UCSD-AML1 (cell line): ENCODE results near the gene HAGH.

ENCODE experiments used
- DNase-seq: peaks from one replicate; lab custom pipeline; 2025; ENCODE audit not compliant: unreplicated experiment; lab: John Stamatoyannopoulos, UW

The HAGH gene

GRCh38 chr16:1775846-1776671, 50.6 kb downstream of the HAGH start:
- no peak for DNase-seq

DNA sequence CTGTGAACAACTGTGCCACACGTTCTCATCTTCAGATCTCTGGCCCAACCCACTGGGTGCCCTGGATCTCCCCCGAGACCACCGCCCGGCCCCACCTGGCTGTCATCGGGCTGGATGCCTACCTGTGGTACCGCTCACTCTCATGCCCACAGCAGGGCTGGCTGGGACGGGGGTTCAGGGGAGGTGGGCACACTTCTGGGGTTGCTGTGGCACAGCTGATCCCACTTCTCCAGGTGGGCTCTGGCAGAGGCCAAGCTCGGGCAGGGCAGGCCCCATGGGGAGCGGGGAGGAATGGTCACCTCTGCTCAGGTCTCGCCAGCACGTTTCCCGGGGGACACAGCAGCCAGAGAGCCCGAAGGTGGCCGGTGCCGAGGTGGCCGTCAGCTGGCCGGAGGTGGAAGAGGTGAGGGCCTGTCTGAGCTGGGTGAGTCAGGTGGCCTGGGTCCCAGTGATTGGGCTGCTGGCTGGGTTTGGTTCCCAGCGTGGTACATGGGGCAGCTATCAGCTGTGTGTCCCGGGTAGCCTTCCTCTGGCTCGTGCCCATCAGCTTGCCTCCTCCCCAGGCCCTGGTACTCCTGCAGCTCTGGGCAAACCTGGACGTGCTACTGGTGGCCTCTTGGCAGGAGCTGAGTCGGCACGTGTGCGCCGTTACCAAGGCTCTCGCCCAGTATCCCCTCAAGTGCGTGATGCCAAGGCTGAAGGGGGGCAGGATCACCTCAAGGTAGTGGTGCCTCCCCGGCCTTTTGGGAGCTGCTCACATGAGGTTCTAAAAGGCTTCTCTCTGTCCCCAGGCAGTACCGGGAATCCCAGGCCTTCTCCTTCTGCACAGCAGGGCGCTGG, 51.4 kb downstream of the HAGH start:
- no peak for DNase-seq

GRCh38 chr16:1774448-1774780, 52.2 kb downstream of the HAGH start:
- DNase-seq, result no peak

- peak; percentile 68 for DNase-seq
These were observed 52.8 kb downstream of the HAGH start for GRCh38 chr16:1773703-1774447.

- DNase-seq, result peak; percentile 85
These were observed 53.5 kb downstream of the HAGH start, which contains the start of gene MRPS34 for GRCh38 chr16:1772908-1773702. Gene MRPS34 (minus strand): TSS chr16:1773134. CDS start chr16:1773119, 15 bp downstream.

DNA sequence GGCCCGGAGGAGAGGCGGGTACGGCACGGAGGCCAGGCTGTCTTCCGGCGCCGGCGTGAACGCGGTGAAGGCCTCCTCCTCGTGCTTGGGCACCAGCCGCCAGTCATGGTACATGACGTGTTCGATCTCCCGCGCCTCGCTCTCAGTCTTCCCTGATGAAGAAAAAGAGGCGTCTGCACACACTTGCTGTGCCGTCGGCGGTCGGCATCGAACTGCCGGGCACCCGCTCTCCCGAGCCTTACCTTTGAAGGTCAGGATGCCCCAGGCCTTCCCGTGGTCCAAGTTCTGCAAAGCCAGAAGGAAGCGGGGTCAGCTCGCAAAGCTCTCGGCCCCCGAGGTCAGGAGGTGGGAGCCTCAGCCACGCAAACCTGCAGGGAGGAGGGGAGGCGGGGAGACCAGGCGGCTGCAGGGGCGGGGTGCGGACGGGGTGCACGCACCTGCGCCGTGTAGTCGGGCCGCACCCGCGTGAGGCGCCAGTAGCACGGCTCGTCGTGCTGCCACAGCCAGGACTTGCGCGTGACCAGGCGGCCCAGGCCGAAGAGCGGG, 54.2 kb downstream of the HAGH start, which contains the start of gene EME2:
EME2 (plus strand) TSS at position 449 of the 546 bp plus-strand sequence. CDS start 418 bp downstream, outside the sequence.
- peak; percentile 41 for DNase-seq

DNA sequence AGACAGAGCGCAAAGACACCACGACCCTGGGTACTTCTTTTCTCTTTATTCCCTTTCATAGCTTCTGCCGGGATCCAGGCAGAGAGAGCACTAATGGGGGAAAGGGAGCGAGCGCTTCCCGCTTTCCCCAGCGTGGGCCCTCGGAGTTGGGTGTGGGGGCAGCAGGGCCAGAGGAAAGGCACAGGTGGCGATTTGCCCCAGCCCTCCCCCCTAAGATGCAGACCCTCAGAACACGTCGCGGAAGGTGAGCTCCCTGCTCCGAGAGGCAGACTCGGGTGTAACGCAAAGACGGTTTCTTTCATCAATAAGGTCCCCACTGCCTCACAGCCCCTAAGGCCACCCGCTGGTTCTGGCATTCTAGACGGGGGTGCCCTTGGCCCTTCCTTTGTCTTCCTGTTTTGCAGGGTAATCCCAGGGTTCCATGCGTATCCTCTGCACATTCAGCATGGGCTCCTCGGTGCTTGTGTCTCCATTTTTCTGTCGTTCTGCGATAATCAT, 54.7 kb downstream of the HAGH start:
- no peak for DNase-seq

GRCh38 chr16:1771188-1771863, 55.3 kb downstream of the HAGH start, which contains the start of gene NME3:
Gene NME3 (minus strand): TSS chr16:1771543. CDS start chr16:1771534, 9 bp downstream.
- DNase-seq, result peak; percentile 37

- DNase-seq, result no peak
These were observed 56.1 kb downstream of the HAGH start for GRCh38 chr16:1770328-1771187.

- no peak for DNase-seq
These were observed 57.0 kb downstream of the HAGH start for GRCh38 chr16:1769402-1770300.

- DNase-seq, result no peak
These were observed 57.7 kb downstream of the HAGH start for GRCh38 chr16:1768767-1769401.

DNA sequence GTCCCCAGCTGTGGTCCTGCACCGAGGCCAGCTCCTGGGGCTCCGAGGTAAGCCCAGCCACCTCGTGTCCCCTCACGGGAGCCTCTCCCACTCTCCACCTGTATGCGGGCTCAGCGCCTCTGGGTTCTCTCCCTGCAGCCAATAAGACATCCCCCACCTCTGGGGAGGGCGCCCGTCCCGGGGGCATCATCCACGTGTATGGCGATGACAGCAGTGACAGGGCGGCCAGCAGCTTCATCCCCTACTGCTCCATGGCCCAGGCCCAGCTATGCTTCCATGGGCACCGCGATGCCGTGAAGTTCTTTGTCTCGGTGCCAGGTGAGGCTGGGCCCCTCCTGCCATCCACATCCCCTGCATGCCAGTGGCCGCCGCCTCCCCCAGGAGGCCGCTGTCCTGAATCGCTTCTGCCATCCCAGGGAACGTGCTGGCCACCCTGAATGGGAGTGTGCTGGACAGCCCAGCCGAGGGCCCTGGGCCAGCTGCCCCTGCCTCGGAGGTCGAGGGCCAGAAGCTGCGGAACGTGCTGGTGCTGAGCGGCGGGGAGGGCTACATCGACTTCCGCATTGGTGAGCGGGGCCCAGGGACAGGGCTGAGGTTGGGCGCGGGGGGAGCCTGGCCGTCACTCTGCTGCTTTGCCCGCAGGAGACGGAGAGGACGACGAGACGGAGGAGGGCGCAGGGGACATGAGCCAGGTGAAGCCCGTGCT, 58.4 kb downstream of the HAGH start:
- no peak for DNase-seq

- no peak for DNase-seq
These were observed 59.3 kb downstream of the HAGH start for GRCh38 chr16:1767116-1767994.

DNA sequence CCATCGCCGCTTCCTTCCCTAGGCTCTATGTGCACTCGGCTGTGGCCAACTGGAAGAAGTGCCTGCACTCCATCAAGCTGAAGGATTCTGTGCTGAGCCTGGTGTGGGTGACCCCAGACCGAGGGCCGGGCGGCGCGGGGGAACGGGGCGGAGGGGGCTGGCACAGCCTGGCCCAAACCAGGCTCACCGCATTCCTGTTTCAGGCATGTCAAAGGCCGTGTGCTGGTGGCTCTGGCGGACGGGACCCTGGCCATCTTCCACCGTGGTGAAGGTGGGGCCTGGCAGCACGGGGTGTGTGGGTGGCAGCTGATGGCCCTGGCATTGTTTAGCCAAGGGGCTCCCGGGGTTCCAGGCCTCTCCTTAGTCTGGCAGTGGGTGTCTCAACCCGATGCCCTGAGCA, 59.9 kb downstream of the HAGH start:
- DNase-seq, result no peak

DNA sequence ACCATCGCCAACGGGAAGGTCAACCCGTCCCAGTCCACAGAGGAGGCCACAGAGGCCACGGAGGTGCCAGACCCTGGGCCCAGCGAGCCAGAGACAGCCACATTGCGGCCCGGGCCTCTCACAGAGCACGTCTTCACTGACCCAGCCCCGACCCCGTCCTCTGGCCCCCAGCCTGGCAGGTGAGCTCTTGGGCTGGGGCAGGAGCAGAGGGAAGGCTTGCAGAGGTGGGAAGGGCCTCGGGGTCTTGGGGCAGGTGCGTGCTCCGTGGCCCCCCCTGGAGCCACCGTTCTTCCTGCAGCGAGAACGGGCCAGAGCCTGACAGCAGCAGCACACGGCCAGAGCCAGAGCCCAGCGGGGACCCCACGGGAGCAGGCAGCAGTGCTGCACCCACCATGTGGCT, 60.4 kb downstream of the HAGH start:
- DNase-seq, result no peak
